CD8-positive, alpha-beta memory T cell (primary cell): ENCODE measurements around the gene IFI27L2. TPM values are rescaled to one million over a fixed set of nuclear protein-coding genes. Genes with fewer than 3 reads are reported as not detected.

Source experiments
- CTCF ChIA-PET: fragments of 350-600 bp; sonication (Branson Sonifier 250); formaldehyde crosslinking; loops from one replicate; lab custom pipeline; 2021; ENCODE audit warnings: antibody characterized with exemption; lab: Charles Lee
- POLR2A ChIA-PET: fragments of 350-600 bp; sonication (Branson Sonifier 250); formaldehyde crosslinking; loops from one replicate; lab custom pipeline; 2021; ENCODE audit warnings: antibody characterized with exemption; lab: Charles Lee
- DNase-seq, 5 donors: peaks; one replicate each; pipeline versions ENCODE4 v3.0.0 to v3.0.0-alpha.2; 2020 to 2022; ENCODE audit warnings: mixed read lengths in 1 of 5
- H3K27ac ChIP-seq: one replicate; pipeline ENCODE4 v1.7.0; 2013; ENCODE audit warnings: low read depth, mild to moderate bottlenecking, low read length, moderate library complexity
- H3K27me3 ChIP-seq: 2 replicates; pipeline ENCODE4 v1.7.0; 2013; ENCODE audit warnings: low read length, mild to moderate bottlenecking; ENCODE audit not compliant: insufficient read depth, poor library complexity, severe bottlenecking
- H3K36me3 ChIP-seq: 2 replicates; pipeline ENCODE4 v1.7.0; 2013; ENCODE audit warnings: mild to moderate bottlenecking, low read length, moderate library complexity; ENCODE audit not compliant: insufficient read depth
- H3K4me1 ChIP-seq: 2 replicates; pipeline ENCODE4 v1.7.0; 2013; ENCODE audit warnings: mild to moderate bottlenecking, low read length, moderate library complexity; ENCODE audit not compliant: insufficient read depth
- H3K4me3 ChIP-seq: 2 replicates; pipeline ENCODE4 v1.7.0; 2013; ENCODE audit warnings: mild to moderate bottlenecking, low read length
- H3K9me3 ChIP-seq: 2 replicates; pipeline ENCODE4 v1.7.0; 2013; ENCODE audit warnings: mild to moderate bottlenecking, low read length
- H3K27ac Mint-ChIP-seq, 8 donors: one replicate each; pipeline ENCODE4 v1.8.0; 2020 to 2021; ENCODE audit warnings: mixed read lengths in 8 of 8, mild to moderate bottlenecking in 6 of 8, inconsistent platforms in 3 of 8, moderate library complexity in 3 of 8
- H3K27me3 Mint-ChIP-seq, 2 donors: one replicate each; pipeline ENCODE4 v1.8.0; 2020 to 2021; ENCODE audit warnings: mixed read lengths in 2 of 2, mild to moderate bottlenecking in 1 of 2, moderate library complexity in 1 of 2
- H3K36me3 Mint-ChIP-seq, 3 donors: one replicate each; pipeline ENCODE4 v1.8.0; 2020 to 2021; ENCODE audit warnings: mixed read lengths in 3 of 3, inconsistent platforms in 1 of 3, mild to moderate bottlenecking in 1 of 3
- H3K4me1 Mint-ChIP-seq, 3 donors: one replicate each; pipeline ENCODE4 v1.8.0; 2020 to 2021; ENCODE audit warnings: mixed read lengths in 3 of 3, inconsistent platforms in 1 of 3, mild to moderate bottlenecking in 1 of 3
- H3K4me3 Mint-ChIP-seq, 7 donors: one replicate each; pipeline ENCODE4 v1.8.0; 2020 to 2021; ENCODE audit warnings: mixed read lengths in 7 of 7, mild to moderate bottlenecking in 6 of 7, moderate library complexity in 4 of 7, inconsistent platforms in 2 of 7
- H3K9me3 Mint-ChIP-seq, 5 donors: one replicate each; pipeline ENCODE4 v1.8.0; 2020 to 2022; ENCODE audit warnings: mixed read lengths in 5 of 5, mild to moderate bottlenecking in 3 of 5, moderate library complexity in 2 of 5, inconsistent platforms in 1 of 5
- polyA plus RNA-seq: library from polyadenylated mRNA; unstranded; fragments of 300-500 nt; fragmentation: Illumina TruSeq; gene quantifications from one replicate; pipeline ENCODE4 v1.2.3, GENCODE V29; 2021
- total RNA-seq, 2 experiments: library from RNA; stranded (reverse); gene quantifications; one replicate each; pipeline ENCODE4 v1.2.3, GENCODE V29; 2021

The IFI27L2 gene
- total and polyA plus RNA-seq, 3 experiments from 2014 or later = 55.9 to 95.5 (median 58.5) TPM

DNA sequence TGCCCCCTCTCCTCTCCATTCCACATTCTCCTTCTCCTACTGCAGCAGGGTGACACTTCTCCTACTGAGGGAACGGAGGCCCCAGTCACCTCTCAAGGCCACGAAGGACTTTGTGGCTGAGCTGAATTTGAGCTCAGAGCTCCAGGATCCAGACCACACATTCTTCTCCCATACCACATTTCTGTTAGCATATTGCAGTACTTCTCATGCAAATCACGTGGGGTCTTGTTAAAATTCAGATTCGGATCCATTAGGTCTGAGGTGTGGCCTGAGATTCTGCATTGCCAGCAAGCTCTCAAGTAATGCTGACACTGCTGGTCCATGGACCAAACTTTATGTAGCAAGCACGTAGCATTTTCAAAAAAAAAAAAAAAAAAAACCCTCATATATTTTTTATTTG is 9.6 kb upstream of the IFI27L2 start:
- H3K9me3 ChIP-seq = no peaks in the 10 kb centered on the region
- no peak overlapping the region for H3K4me3 ChIP-seq
- H3K4me1 Mint-ChIP-seq = peaks cover 0 to 2% (median 0%) of the 10 kb centered on the region in 3 donors
- no peak overlapping the region for H3K4me3 Mint-ChIP-seq
- H3K27ac Mint-ChIP-seq = no peak overlapping the region
- POLR2A ChIA-PET = interaction anchor here (0.7 kb wide), 1 partner anchor 25 kb away, joined by 5 read pairs; no protein-coding TSS in a partner anchor
- no peaks in the 10 kb centered on the region for H3K36me3 ChIP-seq
- peaks cover 4% of the 10 kb centered on the region for H3K27me3 ChIP-seq
- CTCF ChIA-PET = interaction anchor here (1.4 to 2.8 kb wide), 3 partner anchors 10 to 199 kb away, joined by 5 to 16 read pairs (median 11); partner anchors contain the start of gene IFI27L2
- no peak overlapping the region for H3K27ac ChIP-seq
- peaks cover 1 to 4% of the 10 kb centered on the region in 2 donors for H3K27me3 Mint-ChIP-seq
- no peaks in the 10 kb centered on the region for H3K36me3 Mint-ChIP-seq
- H3K9me3 Mint-ChIP-seq = peaks cover 3 to 8% (median 3%) of the 10 kb centered on the region in 5 donors
- DNase-seq = no peak
- no peaks in the 10 kb centered on the region for H3K4me1 ChIP-seq

DNA sequence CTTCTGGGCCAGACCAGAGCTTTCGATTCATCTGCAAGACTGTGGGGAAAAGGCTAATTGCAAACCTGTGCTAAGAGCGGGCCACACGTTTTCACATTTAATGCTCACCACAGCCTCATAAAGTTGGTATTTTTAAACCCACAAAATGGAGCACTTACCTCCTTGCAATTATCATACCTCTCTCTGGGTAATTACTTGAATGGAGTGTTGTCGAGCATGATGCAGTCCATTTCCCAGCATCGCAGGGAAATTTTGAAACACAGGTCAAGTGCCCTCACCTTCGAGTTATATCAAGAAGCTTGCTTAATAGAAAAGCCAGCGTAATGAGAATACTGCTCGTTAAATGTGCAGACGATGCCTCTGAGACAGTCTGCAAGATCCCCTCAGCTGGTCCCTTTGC is 8.8 kb upstream of the IFI27L2 start:
- no peak for DNase-seq
- Histone ChIP-seq H3K27ac (no peak overlapping the region), H3K27me3 (peaks cover 4% of the 10 kb centered on the region), H3K4me3 (no peak overlapping the region), H3K9me3 (no peaks in the 10 kb centered on the region), H3K4me1 (no peaks in the 10 kb centered on the region), H3K36me3 (no peaks in the 10 kb centered on the region)
- Mint-ChIP-seq H3K4me3 (no peak overlapping the region), H3K4me1 (peaks cover 0 to 2% (median 0%) of the 10 kb centered on the region in 3 donors), H3K36me3 (no peaks in the 10 kb centered on the region), H3K27ac (no peak overlapping the region), H3K27me3 (peaks cover 1 to 4% of the 10 kb centered on the region in 2 donors), H3K9me3 (peaks cover 3 to 8% (median 3%) of the 10 kb centered on the region in 5 donors)
- CTCF ChIA-PET = interaction anchor here (0.8 to 2.8 kb wide), 7 partner anchors 10 to 198 kb away, joined by 3 to 64 read pairs (median 14); partner anchors contain the start of genes DDX24, IFI27L1 and IFI27L2
- POLR2A ChIA-PET = no interaction called here

DNA sequence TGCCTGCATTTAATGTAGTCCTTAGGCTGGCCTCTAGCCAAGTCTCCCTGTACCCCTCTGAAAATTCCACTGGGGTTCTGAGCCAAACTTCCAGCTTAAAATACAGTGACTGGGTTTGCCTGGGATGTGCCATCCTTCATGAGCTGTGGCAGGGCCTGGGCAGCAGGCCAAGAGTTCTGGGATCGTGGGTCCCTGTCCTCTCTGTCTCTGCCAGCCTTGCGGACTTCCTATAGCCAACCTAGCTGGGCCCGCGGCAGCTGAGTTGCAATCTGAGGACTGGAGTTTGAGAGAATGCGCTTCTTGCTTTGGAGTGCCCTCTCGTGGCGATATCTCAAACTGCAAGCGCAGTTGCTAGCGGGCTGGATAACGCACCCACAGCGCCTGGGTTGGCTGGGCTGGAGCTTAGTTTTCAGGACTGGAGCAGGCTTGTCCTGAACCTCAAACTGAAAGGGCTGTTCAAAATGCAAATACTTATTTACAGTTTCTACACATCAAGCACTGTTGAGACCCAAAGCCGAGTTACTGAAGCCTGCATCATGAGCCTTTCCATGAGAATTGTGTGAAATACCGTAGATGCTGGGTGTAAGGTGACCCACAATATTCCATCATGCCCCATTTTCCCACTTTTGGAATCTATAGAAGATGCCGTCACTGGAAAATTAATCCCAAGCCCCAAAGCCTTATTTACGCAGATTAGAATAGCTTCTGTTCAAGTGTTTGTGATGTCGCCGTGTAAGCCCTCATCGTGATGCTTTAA is 7.3 kb upstream of the IFI27L2 start:
- Histone ChIP-seq H3K27me3 (peaks cover 4% of the 10 kb centered on the region), H3K4me3 (no peak overlapping the region), H3K27ac (no peak overlapping the region), H3K36me3 (no peaks in the 10 kb centered on the region), H3K9me3 (no peaks in the 10 kb centered on the region), H3K4me1 (no peaks in the 10 kb centered on the region)
- H3K27me3 Mint-ChIP-seq = peaks cover 5 to 9% of the 10 kb centered on the region in 2 donors
- peak; percentile 69 to 87 (median 72) for DNase-seq
- no peaks in the 10 kb centered on the region for H3K36me3 Mint-ChIP-seq
- POLR2A ChIA-PET = interaction anchor here (0.6 to 1.6 kb wide), 4 partner anchors 34 to 197 kb away, joined by 3 to 5 read pairs (median 3); partner anchors contain the start of genes DDX24 and IFI27L1
- H3K4me3 Mint-ChIP-seq = no peak overlapping the region
- peaks cover 3 to 8% (median 3%) of the 10 kb centered on the region in 5 donors for H3K9me3 Mint-ChIP-seq
- peak overlapping the region in 1 of 8 donors; percentile 29 for H3K27ac Mint-ChIP-seq
- peaks cover 0 to 5% (median 0%) of the 10 kb centered on the region in 3 donors for H3K4me1 Mint-ChIP-seq
- CTCF ChIA-PET = interaction anchor here (0.5 to 2.8 kb wide), 45 partner anchors 8 to 350 kb away, joined by 3 to 64 read pairs (median 6); partner anchors contain the start of genes CCDC197, DDX24 and IFI27L1

GRCh38 chr14:94135476-94135875 is 6.1 kb upstream of the IFI27L2 start:
- no peak overlapping the region for H3K27ac Mint-ChIP-seq
- peaks cover 4% of the 10 kb centered on the region for H3K27me3 ChIP-seq
- peaks cover 5 to 9% of the 10 kb centered on the region in 2 donors for H3K27me3 Mint-ChIP-seq
- H3K4me3 Mint-ChIP-seq = no peak overlapping the region
- no peaks in the 10 kb centered on the region for H3K36me3 Mint-ChIP-seq
- H3K4me1 ChIP-seq = peaks cover under 1% of the 10 kb centered on the region
- peaks cover 0 to 5% (median under 1%) of the 10 kb centered on the region in 3 donors for H3K4me1 Mint-ChIP-seq
- H3K4me3 ChIP-seq = no peak overlapping the region
- CTCF ChIA-PET = interaction anchor here (2.5 to 2.7 kb wide), 2 partner anchors 44 to 107 kb away, joined by 17 to 22 read pairs; no protein-coding TSS in a partner anchor
- H3K27ac ChIP-seq = no peak overlapping the region
- POLR2A ChIA-PET = no interaction called here
- peaks cover 3 to 8% (median 3%) of the 10 kb centered on the region in 5 donors for H3K9me3 Mint-ChIP-seq
- no peaks in the 10 kb centered on the region for H3K9me3 ChIP-seq
- no peaks in the 10 kb centered on the region for H3K36me3 ChIP-seq
- DNase-seq = no peak

DNA sequence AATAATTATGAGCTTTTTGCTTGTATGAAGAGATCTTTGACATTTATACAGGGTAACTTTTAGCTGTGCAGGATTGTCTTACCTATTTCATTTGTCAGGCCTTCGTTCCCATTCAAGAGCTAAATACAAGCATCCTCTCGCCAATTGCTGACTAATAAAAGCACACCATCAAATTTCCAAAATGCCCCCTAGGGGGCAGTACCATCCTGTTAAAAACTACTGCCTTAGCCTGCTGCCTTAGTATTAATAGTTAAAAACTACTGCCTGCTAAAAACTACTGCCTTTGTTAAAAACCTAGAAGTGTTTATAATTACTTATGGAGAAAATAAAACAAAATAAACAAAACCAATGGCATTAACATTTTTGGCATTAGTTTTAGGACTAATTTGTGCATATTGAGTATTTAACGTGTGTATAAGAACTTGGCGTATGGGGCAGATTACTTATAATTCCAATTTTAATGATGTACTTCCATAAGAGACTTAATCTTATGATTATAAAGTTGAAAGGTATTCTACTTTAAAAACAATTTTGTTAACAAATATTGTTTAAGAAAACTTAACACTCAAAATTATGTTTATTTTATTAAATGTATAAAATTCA is 3.0 kb upstream of the IFI27L2 start:
- H3K9me3 ChIP-seq = no peaks in the 10 kb centered on the region
- H3K27me3 Mint-ChIP-seq = peaks cover 5% of the 10 kb centered on the region in 2 donors
- H3K4me1 Mint-ChIP-seq = peaks cover 14 to 27% (median 19%) of the 10 kb centered on the region in 3 donors
- H3K27ac ChIP-seq = no peak overlapping the region
- peaks cover 16% of the 10 kb centered on the region for H3K4me1 ChIP-seq
- ChIA-PET CTCF (interaction anchor here (0.6 to 7.4 kb wide), 26 partner anchors 9 to 417 kb away, joined by 3 to 43 read pairs (median 4); partner anchors contain the start of genes DDX24 and IFI27L1), POLR2A (interaction anchor here (1.1 kb wide), 1 partner anchor 51 kb away, joined by 3 read pairs; the partner anchor contains the start of genes DDX24 and IFI27L1)
- H3K9me3 Mint-ChIP-seq = peaks cover 3 to 8% (median 3%) of the 10 kb centered on the region in 5 donors
- no peaks in the 10 kb centered on the region for H3K27me3 ChIP-seq
- peaks cover 0 to 5% (median 0%) of the 10 kb centered on the region in 3 donors for H3K36me3 Mint-ChIP-seq
- peak overlapping the region in 1 of 8 donors; percentile 53 for H3K27ac Mint-ChIP-seq
- DNase-seq = peak; percentile 31 to 67 (median 49)
- no peak overlapping the region for H3K4me3 ChIP-seq
- no peaks in the 10 kb centered on the region for H3K36me3 ChIP-seq
- H3K4me3 Mint-ChIP-seq = peak overlapping the region in 1 of 7 donors; percentile 77

GRCh38 chr14:94129758-94130414 is 482 bp upstream of the IFI27L2 start:
- H3K4me1 Mint-ChIP-seq = peaks cover 14 to 25% (median 19%) of the 10 kb centered on the region in 3 donors
- peak in 3 of 5 donors; percentile 13 to 29 (median 16) for DNase-seq
- no peaks in the 10 kb centered on the region for H3K36me3 ChIP-seq
- H3K4me3 Mint-ChIP-seq = peak overlapping the region; percentile 83 to 98 (median 87)
- ChIA-PET CTCF (interaction anchor here (0.9 to 7.4 kb wide), 5 partner anchors 8 to 191 kb away, joined by 3 to 43 read pairs (median 20); no protein-coding TSS in a partner anchor), POLR2A (interaction anchor here (1.1 kb wide), 1 partner anchor 50 kb away, joined by 4 read pairs; no protein-coding TSS in a partner anchor)
- peak overlapping the region; percentile 85 for H3K4me3 ChIP-seq
- H3K36me3 Mint-ChIP-seq = peaks cover 0 to 11% (median 0%) of the 10 kb centered on the region in 3 donors
- H3K27ac Mint-ChIP-seq = peak overlapping the region; percentile 55 to 93 (median 74)
- H3K27ac ChIP-seq = no peak overlapping the region
- H3K9me3 ChIP-seq = no peaks in the 10 kb centered on the region
- H3K9me3 Mint-ChIP-seq = peaks cover 0 to 2% (median 0%) of the 10 kb centered on the region in 5 donors
- H3K27me3 ChIP-seq = no peaks in the 10 kb centered on the region
- peaks cover 16% of the 10 kb centered on the region for H3K4me1 ChIP-seq
- H3K27me3 Mint-ChIP-seq = peaks cover 3 to 5% of the 10 kb centered on the region in 2 donors
